HuH-7.5 (cell line): ENCODE data around the gene TGM5.
A peak's percentile ranks its signal among the peaks of the same experiment; 100 is the strongest.

ENCODE experiments used
- DNase-seq: peaks from one replicate; pipeline ENCODE4 v3.0.0; 2011; ENCODE audit warnings: low spot score

Gene TGM5

DNA sequence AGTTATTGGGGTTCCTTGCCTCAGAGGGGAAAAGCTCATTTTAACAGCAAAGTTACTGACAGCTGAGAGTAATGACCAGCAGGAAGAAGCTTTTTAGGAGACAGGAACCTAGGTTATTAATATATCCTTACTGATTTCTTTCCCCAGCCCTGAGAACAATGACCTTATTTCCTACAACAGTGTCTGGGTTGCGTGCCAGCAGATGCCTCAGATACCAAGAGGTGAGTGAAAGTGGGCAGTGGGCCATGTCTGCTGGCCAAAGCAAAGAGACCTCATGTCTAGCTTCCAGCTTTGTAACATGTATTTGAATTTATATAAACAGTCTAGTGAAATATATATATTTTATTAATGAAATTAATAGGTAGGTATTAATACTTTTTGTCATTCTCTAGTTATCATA, 76.5 kb downstream of the TGM5 start:
- no peak for DNase-seq

DNA sequence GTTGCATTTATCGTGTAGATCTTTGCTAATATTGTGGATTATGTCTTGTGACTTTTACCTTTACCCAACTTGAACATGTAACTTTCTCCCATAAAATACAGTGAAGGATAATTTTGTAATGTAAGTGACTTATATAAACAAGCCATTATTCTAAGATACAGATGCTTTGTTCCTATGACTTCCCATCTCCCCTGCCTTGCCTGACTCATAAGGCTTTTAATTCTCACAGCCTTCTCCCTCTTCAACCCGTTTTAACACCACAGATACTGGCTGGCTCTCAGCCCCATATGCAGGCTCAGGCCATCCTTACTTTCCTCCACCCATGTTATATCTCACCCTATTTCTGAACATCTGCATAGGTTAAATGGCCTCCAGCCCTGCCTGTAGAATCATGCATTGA, 77.4 kb downstream of the TGM5 start:
- no peak for DNase-seq

DNA sequence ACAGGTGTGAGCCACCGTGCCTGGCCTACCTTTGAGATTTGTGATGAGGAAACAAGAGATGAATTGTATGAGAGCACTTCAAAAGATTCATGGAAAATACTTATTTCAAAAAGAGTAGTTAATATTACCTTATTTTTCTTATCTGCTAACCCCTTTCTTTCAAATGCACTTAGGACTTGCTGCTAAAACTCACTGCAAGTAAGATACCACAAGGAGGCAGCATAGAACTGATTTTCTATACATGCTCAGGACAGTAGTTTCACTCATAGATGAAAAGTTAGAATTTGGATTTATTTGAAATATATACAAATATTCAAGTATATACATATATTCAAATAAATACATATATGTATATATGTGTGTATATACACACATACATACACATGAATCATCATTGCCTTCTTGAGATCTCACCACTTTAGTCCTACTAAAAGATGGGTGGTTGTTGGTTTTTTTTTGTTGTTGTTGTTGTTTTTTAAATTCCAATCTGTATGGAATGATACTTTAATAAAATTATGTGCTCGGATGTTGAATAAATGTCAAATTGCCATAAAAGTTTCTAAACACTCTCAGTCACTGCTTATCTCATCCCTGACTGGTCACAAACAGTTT, 79.1 kb downstream of the TGM5 start:
- no peak for DNase-seq

DNA sequence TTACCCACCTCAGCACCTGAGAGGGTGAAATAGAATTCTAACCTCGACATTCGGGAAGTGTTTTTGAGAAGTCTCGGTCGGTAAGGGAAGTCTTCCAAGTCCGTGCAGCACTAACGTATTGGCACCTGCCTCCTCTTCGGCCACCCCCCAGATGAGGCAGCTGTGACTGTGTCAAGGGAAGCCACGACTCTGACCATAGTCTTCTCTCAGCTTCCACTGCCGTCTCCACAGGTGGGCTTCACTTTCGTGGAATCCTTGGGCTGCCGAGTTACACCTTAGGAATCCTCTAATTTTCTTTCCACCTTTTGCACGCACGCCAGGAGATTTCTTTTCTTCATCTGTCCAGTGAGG, 80.8 kb downstream of the TGM5 start:
- no peak for DNase-seq

DNA sequence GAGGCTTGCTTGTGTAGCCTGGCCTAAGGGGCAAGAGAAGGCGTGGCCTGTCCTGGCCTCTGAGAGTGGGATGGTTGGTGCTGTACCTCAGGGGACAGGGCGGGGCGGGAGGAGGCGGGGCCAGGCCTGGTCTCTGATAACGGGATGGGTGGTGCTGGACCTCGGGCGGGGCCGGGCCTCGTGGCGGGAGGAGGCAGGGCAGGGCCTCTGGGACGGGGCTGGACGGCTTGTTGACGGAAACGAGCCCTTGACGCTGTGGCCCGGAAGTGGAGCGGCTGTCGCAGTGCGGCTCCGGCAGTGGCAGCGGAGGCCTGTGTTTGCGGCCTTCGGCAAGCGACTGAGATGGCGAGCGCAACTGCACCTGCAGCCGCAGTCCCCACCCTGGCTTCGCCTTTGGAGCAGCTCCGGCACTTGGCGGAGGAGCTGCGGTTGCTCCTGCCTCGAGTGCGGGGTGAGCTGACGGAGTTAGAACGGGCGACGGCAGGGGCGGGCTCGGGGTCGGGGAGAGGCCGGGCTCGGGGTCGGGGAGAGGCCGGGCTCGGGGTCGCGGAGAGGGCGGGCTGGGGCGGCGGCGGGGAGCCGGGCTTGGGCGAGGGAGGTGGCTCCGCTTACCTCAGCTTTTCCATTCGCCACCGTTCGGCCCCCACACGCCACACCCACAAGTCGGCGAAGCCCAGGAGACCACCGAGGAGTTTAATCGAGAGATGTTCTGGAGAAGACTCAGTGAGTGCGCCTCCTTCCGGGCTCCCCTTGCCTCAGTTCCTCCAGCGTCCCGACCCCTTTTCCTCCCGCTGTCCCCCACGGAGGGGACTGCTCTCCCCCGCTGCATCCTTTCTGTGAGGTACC, 81.3 kb downstream of the TGM5 start, which contains the start of gene CCNDBP1:
TSS of gene CCNDBP1 (plus strand) at position 247 of the 846 bp plus-strand sequence. CDS start at position 343, 96 bp downstream.
- DNase-seq: peak; percentile 88

DNA sequence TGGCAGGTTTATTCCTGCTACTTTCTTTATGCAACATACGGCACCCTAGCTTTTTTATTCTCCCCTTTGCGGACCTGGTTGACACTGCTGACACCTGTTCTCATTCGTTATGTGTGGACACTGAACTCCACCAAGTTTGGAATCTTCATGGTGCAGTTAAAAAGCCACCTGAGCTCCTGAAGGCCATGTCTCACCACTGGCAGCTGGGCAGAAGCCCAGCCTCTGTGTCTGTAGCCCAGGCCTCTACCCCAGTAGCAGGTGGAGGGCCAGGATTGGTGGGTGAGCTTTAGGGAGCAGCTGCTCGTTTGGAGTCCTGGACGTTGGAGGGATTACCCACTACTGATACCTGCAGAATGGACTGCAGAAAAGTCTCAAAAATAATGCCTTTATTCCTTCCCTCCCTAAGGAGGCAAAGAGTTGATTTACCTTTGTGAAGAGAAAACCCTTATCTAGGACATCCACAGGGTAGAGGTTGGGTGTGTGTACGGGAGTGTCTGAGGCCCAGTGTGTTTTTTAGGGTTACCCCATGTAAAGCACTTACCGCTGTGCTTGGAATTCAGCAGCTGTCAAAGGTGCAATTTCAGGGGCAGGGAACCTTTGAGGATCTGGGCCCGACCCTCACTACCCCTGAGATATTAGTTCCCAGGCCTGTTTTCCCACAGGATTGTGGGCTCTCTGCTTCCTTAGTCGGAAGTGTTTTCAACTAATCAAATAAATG, 82.2 kb downstream of the TGM5 start:
- DNase-seq: no peak

DNA sequence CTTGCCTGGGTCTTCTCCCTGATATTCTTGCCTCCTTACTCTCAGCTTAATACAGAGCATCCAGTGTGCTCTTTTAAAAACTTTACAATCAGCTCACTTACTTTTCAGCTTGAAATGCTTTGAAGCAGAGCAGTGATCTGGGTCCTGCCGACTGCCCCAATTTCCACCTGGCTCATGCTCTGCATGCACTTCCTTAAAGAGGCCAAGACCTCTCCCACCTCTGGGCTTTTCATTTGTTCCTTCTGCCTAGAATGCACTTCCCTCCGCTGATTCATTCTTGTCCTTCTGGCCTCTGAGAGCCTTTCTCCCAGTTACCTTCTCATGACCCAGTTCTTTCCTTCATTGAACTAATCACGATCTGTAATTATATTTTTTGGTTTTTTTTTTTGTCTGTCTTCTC, 83.5 kb downstream of the TGM5 start:
- DNase-seq: no peak
